PC-9 (cell line): ENCODE measurements around the gene YWHAG.

ENCODE experiments used
- CTCF ChIP-seq: fragments of 200-600 bp; sonication (generic); conservative IDR thresholded peaks from 2 replicates; pipeline ENCODE4 v1.6.1; 2017; ENCODE audit warnings: mixed run types, antibody characterized with exemption, mild to moderate bottlenecking, moderate library complexity
- EZH2 ChIP-seq: fragments of 200-600 bp; sonication (generic); IDR thresholded peaks from 2 replicates; pipeline ENCODE4 v1.8.0; 2017; ENCODE audit warnings: antibody characterized with exemption, low read depth

- no peak for TF ChIP-seq CTCF
- no peak for TF ChIP-seq EZH2
Measured at GRCh38 chr7:76375251-76375650, 16.5 kb upstream of the YWHAG start.
